Activated T-cell treated with anti-CD3 and anti-CD28 coated beads for 24 hours (primary cell): ENCODE results near the gene PDGFC.

ENCODE experiments used
- DNase-seq: peaks from one replicate; pipeline ENCODE4 v3.0.0-alpha.2; 2020; ENCODE audit warnings: low read depth

The PDGFC gene

GRCh38 chr4:156782491-156782890 is 189.1 kb downstream of the PDGFC start:
- DNase-seq: no peak

- no peak for DNase-seq
These were observed 189.7 kb downstream of the PDGFC start for GRCh38 chr4:156781852-156782251.

GRCh38 chr4:156779774-156780173 is 191.8 kb downstream of the PDGFC start:
- no peak for DNase-seq

GRCh38 chr4:156779042-156779441 is 192.6 kb downstream of the PDGFC start:
- DNase-seq: no peak

- DNase-seq: no peak
These were observed 193.0 kb downstream of the PDGFC start for GRCh38 chr4:156778606-156779005.

GRCh38 chr4:156778093-156778492 is 193.5 kb downstream of the PDGFC start:
- no peak for DNase-seq

GRCh38 chr4:156775813-156776212 is 195.8 kb downstream of the PDGFC start:
- no peak for DNase-seq

- DNase-seq: no peak
These were observed 197.2 kb downstream of the PDGFC start for GRCh38 chr4:156774422-156774821.

GRCh38 chr4:156773648-156774357 is 197.8 kb downstream of the PDGFC start:
- no peak for DNase-seq

- no peak for DNase-seq
These were observed 200.3 kb downstream of the PDGFC start for GRCh38 chr4:156771171-156771837.

GRCh38 chr4:156770140-156770539 is 201.5 kb downstream of the PDGFC start:
- no peak for DNase-seq

GRCh38 chr4:156767911-156768415 is 203.6 kb downstream of the PDGFC start:
- no peak for DNase-seq

GRCh38 chr4:156766846-156767245 is 204.8 kb downstream of the PDGFC start:
- DNase-seq: no peak

GRCh38 chr4:156765277-156765676 is 206.3 kb downstream of the PDGFC start:
- no peak for DNase-seq

GRCh38 chr4:156764846-156765245 is 206.8 kb downstream of the PDGFC start:
- no peak for DNase-seq

GRCh38 chr4:156764145-156764544 is 207.5 kb downstream of the PDGFC start:
- DNase-seq: no peak

GRCh38 chr4:156763511-156763910 is 208.1 kb downstream of the PDGFC start:
- no peak for DNase-seq

GRCh38 chr4:156762851-156763250 is 208.7 kb downstream of the PDGFC start:
- no peak for DNase-seq

GRCh38 chr4:156756118-156756517 is 215.5 kb downstream of the PDGFC start:
- DNase-seq: no peak

GRCh38 chr4:156754832-156755570 is 216.6 kb downstream of the PDGFC start:
- DNase-seq: no peak

- no peak for DNase-seq
These were observed 220.1 kb downstream of the PDGFC start for GRCh38 chr4:156751486-156751885.

GRCh38 chr4:156749426-156750403 is 221.9 kb downstream of the PDGFC start:
- DNase-seq: no peak
